K562 (cell line): ENCODE measurements around the gene STT3B. TPM values are rescaled to one million over a fixed set of nuclear protein-coding genes. Genes with fewer than 3 reads are reported as not detected.
A peak's percentile ranks its signal among the peaks of the same experiment; 100 is the strongest.

Source experiments
- ATAC-seq: fragments of 200-7000 bp; cut with Tn5 transposase; 3 replicates; pipeline ENCODE4 v1.9.1; 2020; ENCODE audit warnings: moderate library complexity
- BruUV-seq: library from RNA; stranded (reverse); fragments of 400-500 nt; replicated peaks from 2 replicates; lab custom pipeline; 2021; lab: Mats Ljungman, UMichigan
- CTCF ChIA-PET: fragments of 300-600 bp; formaldehyde crosslinking; extraction: SDS; loops from one replicate; lab custom pipeline; 2021; ENCODE audit warnings: low intra/inter-chr PET ratio; lab: Yijun Ruan, JAX
- POLR2A ChIA-PET: fragments of 300-600, 350-650 bp; sonication (Branson Sonifier 250); formaldehyde crosslinking; extraction: SDS; loops from one replicate; lab custom pipeline; 2021; ENCODE audit warnings: antibody characterized with exemption, inconsistent platforms; lab: Yijun Ruan, JAX
- DNase-seq, 4 experiments: peaks; one replicate each; pipeline versions ENCODE4 v3.0.0 to v3.0.0-alpha.2; 2011 to 2018; ENCODE audit warnings: low spot score in 3 of 4, mixed read lengths in 3 of 4; ENCODE audit errors: extremely low read depth in 1 of 4
- FAIRE-seq: peaks from 2 replicates; lab custom pipeline; 2011; peaks lifted over from hg19 to GRCh38; lab: Jason Lieb, UNC
- H2AFZ ChIP-seq: 2 replicates; pipeline ENCODE4 v1.6.0; 2011; ENCODE audit warnings: low read depth, low read length, control low read depth, inconsistent platforms
- H3K27ac ChIP-seq: fragments of 200-600 bp; 3 replicates; pipeline ENCODE4 v1.8.0; 2011; ENCODE audit warnings: low read depth, mild to moderate bottlenecking, control low read depth, inconsistent platforms, low read length, moderate library complexity, mixed read lengths; ENCODE audit errors: extremely low read depth
- H3K27me3 ChIP-seq, 2 experiments: fragments of 300-600 bp in 1 of 2; 2 replicates in 1 of 2; 3 replicates in 1 of 2; pipeline versions ENCODE4 v1.6.0 to v1.8.0; 2011; ENCODE audit warnings: inconsistent platforms in 2 of 2, low read length in 2 of 2, mild to moderate bottlenecking in 1 of 2, mixed read lengths in 1 of 2, moderate library complexity in 1 of 2; ENCODE audit not compliant: control insufficient read depth in 2 of 2, insufficient read depth in 2 of 2
- H3K36me3 ChIP-seq: fragments of 300-600 bp; 3 replicates; pipeline ENCODE4 v1.8.0; 2011; ENCODE audit warnings: mild to moderate bottlenecking, low read length, inconsistent platforms; ENCODE audit not compliant: control insufficient read depth, insufficient read depth
- H3K4me1 ChIP-seq, 2 experiments: fragments of 200-600 bp in 1 of 2; replicated peaks in 1 of 2; 2 replicates in 1 of 2; 3 replicates in 1 of 2; pipeline versions ENCODE4 v1.5.1 to v1.8.0; 2011; ENCODE audit warnings: inconsistent platforms in 2 of 2, low read length in 2 of 2, mild to moderate bottlenecking in 1 of 2, mixed read lengths in 1 of 2, moderate library complexity in 1 of 2; ENCODE audit not compliant: control insufficient read depth in 2 of 2, insufficient read depth in 2 of 2
- H3K4me2 ChIP-seq: 2 replicates; pipeline ENCODE4 v1.6.1; 2011; ENCODE audit warnings: low read length, control low read depth, inconsistent platforms, mixed read lengths; ENCODE audit not compliant: insufficient read depth
- H3K4me3 ChIP-seq: fragments of 200-600 bp; sonication (generic), shearing (Covaris generic); 2 replicates; pipeline ENCODE4 v1.5.1; 2016; ENCODE audit warnings: control low read depth, inconsistent platforms
- H3K79me2 ChIP-seq: fragments of 200-600 bp; 3 replicates; pipeline ENCODE4 v1.8.0; 2011; ENCODE audit warnings: low read length, inconsistent platforms; ENCODE audit not compliant: control insufficient read depth, insufficient read depth
- H3K9ac ChIP-seq, 2 experiments: 2 replicates each; pipeline versions ENCODE4 v1.6.0 to v1.6.1; 2011; ENCODE audit warnings: low read depth in 2 of 2, low read length in 2 of 2, control low read depth in 1 of 2, inconsistent platforms in 1 of 2, mild to moderate bottlenecking in 1 of 2, mixed read lengths in 1 of 2; ENCODE audit not compliant: insufficient read depth in 1 of 2
- H3K9me1 ChIP-seq: one replicate; pipeline ENCODE4 v1.6.0; 2011; ENCODE audit warnings: inconsistent platforms, mild to moderate bottlenecking, low read length, moderate library complexity; ENCODE audit not compliant: control insufficient read depth, insufficient read depth
- H3K9me3 ChIP-seq: replicated peaks from 2 replicates; pipeline ENCODE4 v1.5.1; 2011; ENCODE audit warnings: low read depth, low read length, inconsistent platforms; ENCODE audit not compliant: control insufficient read depth, insufficient read depth
- H4K20me1 ChIP-seq: replicated peaks from 2 replicates; pipeline ENCODE4 v1.6.1; 2011; ENCODE audit warnings: low read length, inconsistent platforms, mixed read lengths; ENCODE audit not compliant: control insufficient read depth, insufficient read depth
- ARID3A ChIP-seq: IDR thresholded peaks from 2 replicates; pipeline ENCODE4 v1.6.1; 2012; ENCODE audit warnings: low read depth, low read length, improper control_type of control experiment, borderline replicate concordance
- CTCF ChIP-seq, 3 experiments: IDR thresholded peaks in 2 of 3; conservative IDR thresholded peaks in 1 of 3; 2 replicates each; pipeline ENCODE4 v1.5.1; 2011 to 2012; ENCODE audit warnings: low read length in 3 of 3, mild to moderate bottlenecking in 3 of 3, control low read depth in 2 of 3, improper control_type of control experiment in 1 of 3, inconsistent platforms in 1 of 3, low read depth in 1 of 3, mixed read lengths in 1 of 3, moderate library complexity in 1 of 3; ENCODE audit not compliant: insufficient read depth in 2 of 3
- HDAC6 ChIP-seq: IDR thresholded peaks from 2 replicates; pipeline ENCODE4 v1.6.1; 2012; ENCODE audit warnings: low read depth, mild to moderate bottlenecking, control low read depth, inconsistent platforms, low read length, moderate library complexity
- HMGXB4 ChIP-seq: sonication (generic); formaldehyde crosslinking; IDR thresholded peaks from 2 replicates; pipeline ENCODE4 v1.8.1; 2023; ENCODE audit warnings: mild to moderate bottlenecking, missing genetic modification reagents
- KLF10 ChIP-seq: fragments of 250-450 bp; sonication (Bioruptor Pico); IDR thresholded peaks from 2 replicates; pipeline ENCODE4 v1.6.1; 2021; ENCODE audit warnings: matching md5 sums
- MYNN ChIP-seq, 2 experiments: sonication (generic); formaldehyde crosslinking in 1 of 2; IDR thresholded peaks; 2 replicates each; pipeline versions ENCODE4 v1.5.0 to v1.6.1; 2016 to 2020; ENCODE audit warnings: antibody characterized with exemption in 1 of 2, missing genetic modification reagents in 1 of 2
- NR3C1 ChIP-seq: sonication (generic); formaldehyde crosslinking; IDR thresholded peaks from 2 replicates; pipeline ENCODE4 v1.8.1; 2022; ENCODE audit warnings: missing genetic modification reagents
- RAD21 ChIP-seq, 2 experiments: fragments of 250-450 bp in 1 of 2; fragments of 450-650 bp in 1 of 2; sonication (Bioruptor Pico) in 1 of 2; formaldehyde crosslinking in 1 of 2; IDR thresholded peaks in 1 of 2; conservative IDR thresholded peaks in 1 of 2; 2 replicates each; pipeline versions ENCODE4 v1.4.0 to v1.8.0; 2020 to 2022; ENCODE audit warnings: mild to moderate bottlenecking in 2 of 2, moderate library complexity in 1 of 2
- TAF9B ChIP-seq: fragments of 450-650 bp; IDR thresholded peaks from 2 replicates; pipeline ENCODE4 v1.6.1; 2018; ENCODE audit warnings: mild to moderate bottlenecking; ENCODE audit not compliant: partially characterized antibody
- ZHX1 ChIP-seq: fragments of 150-350 bp; conservative IDR thresholded peaks from 2 replicates; pipeline ENCODE4 v1.6.1; 2014; ENCODE audit warnings: low read length
- ZNF165 ChIP-seq: fragments of 250-450 bp; sonication (Bioruptor Pico); IDR thresholded peaks from 2 replicates; pipeline ENCODE4 v1.4.0; 2020; ENCODE audit warnings: borderline replicate concordance
- ZNF24 ChIP-seq: fragments of 450-650 bp; IDR thresholded peaks from 2 replicates; pipeline ENCODE4 v1.6.1; 2016
- WGBS: fragments of 100-300 bp; shearing (Covaris generic); methylation state at CpG from one replicate; pipeline ENCODE4 v1.1.6; 2016; ENCODE audit warnings: low coverage, mixed read lengths; ENCODE audit not compliant: insufficient coverage; ENCODE audit errors: missing lambda C conversion rate; 5-methylcytosine and 5-hydroxymethylcytosine counted together
- in situ Hi-C: fragments of 300-500 bp; cut with MboI; formaldehyde crosslinking; loops from 4 replicates; pipeline ENCODE4 v1.15.0; 2018; ENCODE audit warnings: inconsistent platforms, mixed read lengths
- intact Hi-C: fragments of 100-400 bp; cut with micrococcal nuclease; formaldehyde crosslinking; loops from 2 replicates; pipeline ENCODE4 v1.14.2; 2022
- polyA plus RNA-seq, 8 experiments: library from polyadenylated mRNA; depleted of rRNA in 4 of 8; stranded (reverse) in 5 of 8; unstranded in 3 of 8; fragments of >200 nt; fragmentation: Nextera tagmentation in 2 of 8; fragmentation: Illumina TruSeq in 1 of 8; extraction: Ambion mirVana in 2 of 8; extraction: Trizol in 1 of 8; gene quantifications; 2 replicates each; pipeline versions ENCODE4 v1.2.1 to v1.2.3, GENCODE V29; 2011 to 2014; ENCODE audit warnings: inconsistent platforms in 1 of 8, missing spikeins in 1 of 8
- total RNA-seq, 7 experiments: library from RNA; depleted of rRNA in 6 of 7; stranded (reverse); fragments of >200 nt in 6 of 7; fragmentation: Illumina TruSeq in 2 of 7; extraction: Trizol in 2 of 7; gene quantifications; 2 replicates each; pipeline versions ENCODE4 v1.2.1 to v1.2.3, GENCODE V29; 2011 to 2021; ENCODE audit warnings: low replicate concordance in 1 of 7

STT3B gene
- total and polyA plus RNA-seq, 9 of the 15 experiments (the other 6 are each of a cell fraction or from before 2014, with no cell fraction given), result 22.4 to 147 (median 100) TPM

GRCh38 chr3:31550452-31551251 lies 17.9 kb downstream of the STT3B start:
- in situ Hi-C loops (no loop called here), intact Hi-C loops (no loop called here)
- Histone ChIP-seq H3K9ac (no peak overlapping the region), H3K4me1 (no peaks in the 10 kb centered on the region; a peak in 2 of 5 replicates), H4K20me1 (peaks cover 13% of the 10 kb centered on the region; the same call in 1 of the 2 replicates), H3K9me3 (no peaks in the 10 kb centered on the region; the same call in 1 of the 2 replicates), H3K27ac (no peak overlapping the region), H3K9me1 (no peaks in the 10 kb centered on the region), H3K27me3 (no peaks in the 10 kb centered on the region), H3K4me2 (no peak overlapping the region), H3K36me3 (0 out of 3 replicates have a peak, but pooled peaks cover 2% of the 10 kb centered on the region), H3K4me3 (no peak overlapping the region), H3K79me2 (peaks cover 98% of the 10 kb centered on the region), H2AFZ (no peak overlapping the region)
- DNase-seq (peak in 1 of 4 experiments; percentile 19), ATAC-seq (peak; percentile 57), FAIRE-seq (no peak)
- BruUV-seq, result no TSS peak
- 14% methylated on average over 2 of the region's 2 CpGs for WGBS
- POLR2A ChIA-PET, result interaction anchor here (0.9 kb wide), 1 partner anchor 13 kb away, joined by 3 read pairs; no protein-coding TSS in a partner anchor
- CTCF ChIA-PET, result interaction anchor here (0.6 kb wide), 2 partner anchors 51 to 969 kb away, joined by 3 to 4 read pairs; no protein-coding TSS in a partner anchor
- no peak for TF ChIP-seq MYNN (IDR thresholded peaks at IDR 0.05)
- no peak for TF ChIP-seq MYNN (CRISPR knock-in tag; IDR thresholded peaks at IDR 0.05)
- TF ChIP-seq CTCF (IDR thresholded peaks at IDR 0.05 in 2 of 3, conservative IDR thresholded peaks at IDR 0.05 in 1 of 3; ENCODE audit: insufficient read depth in 2 of 3, low read depth in 1 of 3, low read length in 3 of 3), result peak; percentile 25 to 54 (median 50); a peak in 4 of 6 replicates
- TF ChIP-seq ZNF24, result no peak
- no peak for TF ChIP-seq HDAC6
- no peak for TF ChIP-seq ZNF165 (CRISPR knock-in tag)
- no peak for TF ChIP-seq ZHX1
- no peak for TF ChIP-seq NR3C1 (CRISPR knock-in tag)
- no peak for TF ChIP-seq TAF9B
- no peak for TF ChIP-seq KLF10 (CRISPR knock-in tag)
- peak in 1 of 2 experiments; percentile 27; a peak in 3 of 4 replicates for TF ChIP-seq RAD21 (CRISPR knock-in tag; conservative IDR thresholded peaks at IDR 0.05 in 1 of 2, IDR thresholded peaks at IDR 0.05 in 1 of 2)
- peak; percentile 42; the same call in 1 of the 2 replicates for TF ChIP-seq ARID3A
- TF ChIP-seq HMGXB4 (CRISPR knock-in tag), result no peak
